ELF-1 (cell line): Measurements from ENCODE around the gene MCM10.

Experiments
- DNase-seq: peaks from one replicate; pipeline ENCODE4 v3.0.0-alpha.2; 2016; ENCODE audit warnings: low read depth, low spot score

Gene MCM10

GRCh38 chr10:13257621-13258140 is 96.3 kb downstream of the MCM10 start:
- DNase-seq, result no peak
